KMS-11 (cell line): ENCODE measurements around the gene COL5A3.

Experiments
- H2AFZ ChIP-seq: fragments of 200-600 bp; sonication (generic); 2 replicates; pipeline ENCODE4 v1.6.1; 2016; ENCODE audit warnings: antibody characterized with exemption, mixed run types, low read depth
- H3K27ac ChIP-seq: fragments of 200-600 bp; sonication (generic); 2 replicates; pipeline ENCODE4 v1.6.1; 2016; ENCODE audit warnings: mild to moderate bottlenecking, mixed run types
- H3K27me3 ChIP-seq: fragments of 200-600 bp; sonication (generic); 2 replicates; pipeline ENCODE4 v1.6.1; 2017; ENCODE audit warnings: mild to moderate bottlenecking, low read depth, mixed run types, moderate library complexity; ENCODE audit not compliant: insufficient read depth
- H3K36me3 ChIP-seq: fragments of 200-600 bp; sonication (generic); 2 replicates; pipeline ENCODE4 v1.6.1; 2017; ENCODE audit warnings: mild to moderate bottlenecking, mixed run types; ENCODE audit not compliant: insufficient read depth
- H3K4me1 ChIP-seq: fragments of 200-600 bp; sonication (generic); 2 replicates; pipeline ENCODE4 v1.6.1; 2016; ENCODE audit warnings: mild to moderate bottlenecking, low read depth, mixed run types; ENCODE audit not compliant: poor library complexity, severe bottlenecking
- H3K4me2 ChIP-seq: fragments of 200-600 bp; sonication (generic); 2 replicates; pipeline ENCODE4 v1.7.0; 2016; ENCODE audit warnings: mild to moderate bottlenecking, mixed run types
- H3K4me3 ChIP-seq: fragments of 200-600 bp; sonication (generic); IDR thresholded peaks from 2 replicates; pipeline ENCODE4 v1.6.1; 2017; ENCODE audit warnings: low read depth, low read length, mixed read lengths; ENCODE audit not compliant: insufficient read depth
- H3K79me2 ChIP-seq: fragments of 200-600 bp; sonication (generic); 2 replicates; pipeline ENCODE4 v1.6.1; 2016; ENCODE audit warnings: low read depth, mixed run types; ENCODE audit not compliant: insufficient read depth
- H3K9ac ChIP-seq: fragments of 200-600 bp; sonication (generic); 2 replicates; pipeline ENCODE4 v1.6.1; 2016; ENCODE audit warnings: mild to moderate bottlenecking, mixed run types
- H4K20me1 ChIP-seq: fragments of 200-600 bp; sonication (generic); 2 replicates; pipeline ENCODE4 v1.6.1; 2016; ENCODE audit warnings: mild to moderate bottlenecking, mixed run types; ENCODE audit not compliant: insufficient read depth
- TF ChIP-seq, protein P1 (sequence below): fragments of 200-600 bp; sonication (generic); conservative IDR thresholded peaks from 2 replicates; pipeline ENCODE4 v1.6.1; 2017; ENCODE audit warnings: low read depth, mild to moderate bottlenecking, antibody characterized with exemption, low read length, moderate library complexity, mixed read lengths

The COL5A3 gene

DNA sequence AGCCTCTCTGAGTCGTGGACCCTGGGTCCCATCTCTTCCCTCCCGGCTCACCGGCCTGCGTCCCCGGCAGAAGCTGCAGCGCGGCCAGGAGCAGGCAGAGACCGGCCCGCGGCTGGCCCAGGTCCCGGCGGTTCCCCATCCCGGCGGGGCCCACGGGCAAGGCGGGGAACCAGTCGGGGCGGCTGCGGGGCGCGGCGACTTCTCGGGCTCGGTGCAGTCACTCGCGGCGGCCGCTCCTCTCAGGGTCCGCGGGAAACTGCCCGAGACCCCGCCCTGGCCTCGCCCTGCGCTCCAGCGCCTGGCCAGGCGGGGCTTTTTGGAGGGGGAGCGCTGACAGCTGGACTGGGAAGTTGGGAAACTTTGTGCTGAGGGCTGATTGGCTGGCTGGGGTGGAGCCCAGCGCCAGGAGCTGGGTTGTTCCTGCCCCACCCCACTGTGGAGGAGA is at the start of gene COL5A3:
COL5A3 (minus strand) TSS at position 258 of the 445 bp plus-strand sequence; CDS start at position 139, 119 bp downstream.
- Histone ChIP-seq H3K9ac (no peak within 1 kb of the TSS), H3K79me2 (no peaks in the 10 kb centered on the region), H4K20me1 (no peaks in the 10 kb centered on the region), H3K27ac (no peak within 1 kb of the TSS), H3K4me2 (no peak within 1 kb of the TSS), H3K4me3 (no peak within 1 kb of the TSS), H3K27me3 (peaks cover 47% of the 10 kb centered on the region), H2AFZ (no peak within 1 kb of the TSS), H3K4me1 (no peaks in the 10 kb centered on the region), H3K36me3 (no peaks in the 10 kb centered on the region)
- TF ChIP-seq, protein P1, sequence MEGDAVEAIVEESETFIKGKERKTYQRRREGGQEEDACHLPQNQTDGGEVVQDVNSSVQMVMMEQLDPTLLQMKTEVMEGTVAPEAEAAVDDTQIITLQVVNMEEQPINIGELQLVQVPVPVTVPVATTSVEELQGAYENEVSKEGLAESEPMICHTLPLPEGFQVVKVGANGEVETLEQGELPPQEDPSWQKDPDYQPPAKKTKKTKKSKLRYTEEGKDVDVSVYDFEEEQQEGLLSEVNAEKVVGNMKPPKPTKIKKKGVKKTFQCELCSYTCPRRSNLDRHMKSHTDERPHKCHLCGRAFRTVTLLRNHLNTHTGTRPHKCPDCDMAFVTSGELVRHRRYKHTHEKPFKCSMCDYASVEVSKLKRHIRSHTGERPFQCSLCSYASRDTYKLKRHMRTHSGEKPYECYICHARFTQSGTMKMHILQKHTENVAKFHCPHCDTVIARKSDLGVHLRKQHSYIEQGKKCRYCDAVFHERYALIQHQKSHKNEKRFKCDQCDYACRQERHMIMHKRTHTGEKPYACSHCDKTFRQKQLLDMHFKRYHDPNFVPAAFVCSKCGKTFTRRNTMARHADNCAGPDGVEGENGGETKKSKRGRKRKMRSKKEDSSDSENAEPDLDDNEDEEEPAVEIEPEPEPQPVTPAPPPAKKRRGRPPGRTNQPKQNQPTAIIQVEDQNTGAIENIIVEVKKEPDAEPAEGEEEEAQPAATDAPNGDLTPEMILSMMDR = no peak

DNA sequence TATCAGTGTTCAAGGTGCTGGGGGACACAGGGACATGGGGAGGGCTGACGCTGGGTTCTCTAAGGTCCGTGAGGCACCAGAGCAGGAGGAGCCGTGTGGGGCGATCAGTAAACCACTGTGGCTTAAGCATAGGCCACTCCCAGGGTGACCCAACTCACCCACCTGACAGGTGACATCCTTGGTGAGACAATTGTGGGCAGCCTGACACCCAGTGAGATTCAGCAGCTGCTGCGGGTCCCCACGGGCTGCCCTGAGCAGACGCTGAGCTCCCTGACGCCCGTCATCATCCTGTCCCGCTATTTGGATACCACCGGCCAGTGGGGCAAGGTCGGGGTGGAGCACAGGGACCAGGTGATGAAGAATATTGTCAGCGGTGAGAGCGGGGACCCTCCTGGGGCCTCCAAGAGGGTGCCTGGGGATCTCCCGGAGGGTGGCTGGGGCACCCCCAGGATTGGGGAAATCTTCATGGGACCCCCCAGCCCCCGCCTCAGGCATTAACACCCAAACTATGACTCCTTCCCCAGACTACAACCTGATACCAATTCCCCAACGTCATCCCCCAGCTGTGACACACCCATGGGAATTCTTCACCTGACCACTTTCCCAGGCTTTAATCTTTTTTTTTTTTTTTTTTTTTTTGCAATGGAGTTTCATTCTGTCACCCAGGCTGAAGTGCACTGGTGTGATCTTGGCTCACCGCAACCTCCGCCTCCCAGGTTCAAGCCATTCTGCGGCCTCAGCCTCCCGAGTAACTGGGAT is 42.5 kb upstream of the COL5A3 start:
- Histone ChIP-seq H2AFZ (no peak overlapping the region), H3K79me2 (no peaks in the 10 kb centered on the region), H3K27me3 (peaks cover 25% of the 10 kb centered on the region; the same call in 1 of the 2 replicates), H4K20me1 (no peaks in the 10 kb centered on the region), H3K4me3 (no peak overlapping the region), H3K27ac (no peak overlapping the region), H3K4me1 (no peaks in the 10 kb centered on the region), H3K9ac (no peak overlapping the region), H3K36me3 (no peaks in the 10 kb centered on the region), H3K4me2 (no peak overlapping the region)
- TF ChIP-seq, protein P1 = no peak

DNA sequence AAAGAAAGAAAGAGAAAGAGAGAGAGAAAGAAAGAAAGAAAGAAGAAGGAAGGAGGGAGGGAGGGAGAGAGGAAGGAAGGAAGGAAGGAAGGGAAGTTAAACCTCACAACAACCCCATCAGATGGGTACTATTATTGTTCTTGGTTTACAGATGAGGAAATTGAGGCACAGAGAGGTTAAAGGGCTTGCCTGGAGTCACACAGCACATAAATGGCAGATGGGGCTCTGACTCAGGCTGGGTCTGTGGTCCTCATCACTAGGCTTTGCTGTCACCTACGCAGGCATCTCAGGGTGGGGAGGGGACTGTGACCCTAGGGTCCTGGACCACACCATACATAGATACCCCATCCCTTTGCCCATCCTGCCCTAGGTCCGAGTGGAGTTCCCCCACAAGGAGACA is 39.3 kb upstream of the COL5A3 start:
- H2AFZ ChIP-seq = no peak overlapping the region
- no peaks in the 10 kb centered on the region for H4K20me1 ChIP-seq
- peaks cover 22% of the 10 kb centered on the region; the same call in 1 of the 2 replicates for H3K27me3 ChIP-seq
- no peak overlapping the region for H3K4me2 ChIP-seq
- no peaks in the 10 kb centered on the region for H3K79me2 ChIP-seq
- H3K4me1 ChIP-seq = no peaks in the 10 kb centered on the region
- H3K9ac ChIP-seq = no peak overlapping the region
- no peak overlapping the region for H3K4me3 ChIP-seq
- TF ChIP-seq, protein P1 = no peak
- no peaks in the 10 kb centered on the region for H3K36me3 ChIP-seq
- no peak overlapping the region for H3K27ac ChIP-seq

DNA sequence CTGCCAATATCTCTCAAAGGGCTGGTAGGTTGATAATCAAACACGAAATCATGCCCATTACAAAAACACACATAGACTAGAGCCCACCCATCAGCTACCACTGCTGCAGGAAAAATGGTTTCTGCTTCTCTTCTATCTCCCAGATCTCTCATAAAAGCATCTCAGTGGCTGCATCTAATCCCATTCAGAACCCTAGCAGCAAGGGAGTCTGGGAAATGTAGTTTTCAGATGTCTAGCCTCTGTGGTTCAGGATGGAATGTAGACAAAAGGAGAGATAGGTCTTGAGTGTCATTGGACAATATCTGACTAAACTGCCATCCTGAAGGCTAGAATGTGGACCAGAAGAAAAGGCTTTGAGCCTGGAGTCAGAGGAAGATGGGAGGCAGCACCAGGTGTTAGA is 35.1 kb upstream of the COL5A3 start:
- Histone ChIP-seq H3K79me2 (no peaks in the 10 kb centered on the region), H3K4me1 (no peaks in the 10 kb centered on the region), H4K20me1 (no peaks in the 10 kb centered on the region), H2AFZ (no peak overlapping the region), H3K4me3 (no peak overlapping the region), H3K27ac (no peak overlapping the region), H3K27me3 (peaks cover 11% of the 10 kb centered on the region; the same call in 1 of the 2 replicates), H3K4me2 (no peak overlapping the region), H3K36me3 (no peaks in the 10 kb centered on the region), H3K9ac (no peak overlapping the region)
- TF ChIP-seq, protein P1 = no peak
